NK-92 (cell line): ENCODE results near the gene ZNF648.
"Not testable (repeated sequence)": the region's sequence is repeated elsewhere in the genome, so short reads cannot be mapped to it uniquely, and the experiment has no call there.

Experiments
- DNase-seq: peaks from one replicate; lab custom pipeline; 2025; ENCODE audit not compliant: unreplicated experiment; lab: John Stamatoyannopoulos, UW

Gene ZNF648

GRCh38 chr1:182061594-182061993 lies at the start of gene ZNF648:
Gene ZNF648 (minus strand): TSS chr1:182061712. CDS start chr1:182058010, 3,702 bp downstream.
- DNase-seq: no peak

GRCh38 chr1:182110635-182111034 lies 49.1 kb upstream of the ZNF648 start:
- no peak for DNase-seq

GRCh38 chr1:182109771-182110170 lies 48.3 kb upstream of the ZNF648 start:
- no peak for DNase-seq

- no peak for DNase-seq
Measured at GRCh38 chr1:182107209-182107608, 45.7 kb upstream of the ZNF648 start.

DNA sequence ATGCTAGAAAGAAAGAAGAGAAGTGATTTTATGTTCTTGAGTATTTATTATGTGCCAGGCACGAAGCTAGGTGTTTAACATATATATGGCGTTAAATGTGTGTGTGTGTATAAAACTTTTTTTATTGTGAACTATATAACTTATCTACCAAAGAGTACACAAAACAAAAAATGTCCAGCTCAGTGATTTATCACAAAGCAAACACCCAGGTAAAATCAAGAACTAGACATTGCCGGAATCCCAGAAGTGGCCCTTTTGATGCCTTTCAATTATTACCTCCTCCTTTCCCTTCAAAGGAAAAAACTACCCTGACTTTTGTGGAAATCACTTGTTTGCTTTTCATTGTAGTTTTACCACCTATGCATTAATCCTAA lies 40.5 kb upstream of the ZNF648 start:
- DNase-seq: no peak

DNA sequence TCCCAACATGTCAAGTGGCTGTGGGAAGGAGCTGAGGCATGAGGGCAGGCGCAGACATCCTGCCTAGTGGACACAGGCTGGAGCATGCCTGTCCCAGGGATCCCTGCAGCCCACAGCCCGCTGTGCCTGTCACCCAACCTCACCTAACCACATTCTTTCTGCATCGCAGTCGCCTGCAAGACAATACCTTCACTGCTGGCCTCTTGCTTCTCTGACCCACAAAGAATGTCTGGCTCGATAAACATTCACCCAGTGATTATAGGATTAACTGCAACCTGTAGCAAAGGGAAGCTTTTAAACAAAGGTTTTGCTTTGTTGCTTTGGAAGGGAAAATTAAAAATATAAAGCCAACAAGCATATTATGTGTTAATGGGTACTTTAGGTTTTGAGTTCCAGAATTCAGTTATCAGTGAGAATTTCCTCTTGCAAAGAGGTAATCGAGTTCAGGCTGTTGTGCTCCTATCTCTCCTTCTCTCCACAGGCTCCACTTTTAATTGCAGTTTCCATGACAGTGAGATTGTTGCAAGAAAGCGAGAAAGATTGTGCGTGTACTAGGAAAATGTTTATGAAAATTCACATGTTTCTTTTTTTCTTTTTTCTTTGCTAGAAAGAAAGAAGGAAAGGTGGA lies 40.0 kb upstream of the ZNF648 start:
- no peak for DNase-seq

DNA sequence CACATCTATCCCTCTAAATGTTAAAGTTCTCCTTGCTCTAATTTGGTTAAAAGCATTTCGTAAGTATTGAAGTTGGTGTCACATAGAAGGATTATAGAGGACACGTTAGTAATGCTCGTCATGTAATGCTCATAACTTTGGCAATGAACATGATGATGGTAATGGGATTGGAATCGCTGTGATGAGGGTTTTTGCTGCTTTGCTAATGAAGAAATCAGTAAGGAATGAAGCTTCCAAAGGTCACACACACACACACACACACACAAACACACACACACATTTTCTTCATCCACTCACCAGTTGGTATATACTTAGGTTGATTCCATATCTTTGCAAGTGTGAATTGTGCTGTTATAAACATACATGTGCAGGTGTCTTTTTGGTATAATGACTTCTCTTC lies 36.8 kb upstream of the ZNF648 start:
- DNase-seq: no peak

- no peak for DNase-seq
Measured at GRCh38 chr1:182095946-182096345, 34.4 kb upstream of the ZNF648 start.

DNA sequence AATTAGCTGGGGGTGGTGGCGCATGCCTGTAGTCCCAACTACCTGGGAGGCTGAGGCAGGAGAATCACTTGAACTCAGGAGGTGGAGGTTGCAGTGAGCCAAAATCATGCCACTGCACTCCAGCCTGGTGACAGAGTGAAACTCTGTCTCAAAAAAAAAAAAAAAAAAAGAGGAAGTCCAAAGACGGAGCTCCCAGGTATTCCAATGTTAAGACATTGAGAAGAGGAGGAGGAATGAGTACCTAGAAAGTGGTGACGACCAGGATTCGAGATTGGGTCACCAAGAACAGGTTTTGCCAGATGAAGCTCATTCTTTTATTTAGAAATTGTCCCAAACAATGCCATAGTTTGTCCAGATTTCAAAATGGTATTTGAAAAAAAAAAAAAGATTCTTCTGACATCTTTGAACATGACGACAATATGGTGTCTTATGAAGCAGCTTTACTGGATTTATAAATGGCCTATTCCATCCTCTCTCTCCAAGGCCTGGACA lies 33.0 kb upstream of the ZNF648 start:
- not testable (repeated sequence) for DNase-seq

DNA sequence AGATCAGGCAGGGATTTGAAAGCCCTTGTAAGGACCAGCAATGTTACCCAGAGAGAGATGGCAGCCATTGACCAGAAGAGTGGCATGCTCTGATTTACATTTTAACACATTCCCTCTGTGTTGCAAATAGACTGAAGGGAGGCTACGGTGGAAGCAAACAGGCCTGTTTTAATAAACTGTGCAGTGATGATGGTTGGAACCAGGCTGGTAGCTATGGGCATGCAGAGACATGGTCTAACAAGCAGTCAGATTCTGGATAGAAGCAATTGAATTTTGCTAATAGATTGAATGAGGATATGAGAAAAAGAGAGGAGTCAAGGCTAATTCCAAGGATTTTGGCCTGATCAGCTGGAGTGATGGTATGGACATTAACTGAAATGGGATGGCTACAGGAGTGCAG lies 32.3 kb upstream of the ZNF648 start:
- no peak for DNase-seq

- no peak for DNase-seq
Measured at GRCh38 chr1:182092336-182092735, 30.8 kb upstream of the ZNF648 start.

DNA sequence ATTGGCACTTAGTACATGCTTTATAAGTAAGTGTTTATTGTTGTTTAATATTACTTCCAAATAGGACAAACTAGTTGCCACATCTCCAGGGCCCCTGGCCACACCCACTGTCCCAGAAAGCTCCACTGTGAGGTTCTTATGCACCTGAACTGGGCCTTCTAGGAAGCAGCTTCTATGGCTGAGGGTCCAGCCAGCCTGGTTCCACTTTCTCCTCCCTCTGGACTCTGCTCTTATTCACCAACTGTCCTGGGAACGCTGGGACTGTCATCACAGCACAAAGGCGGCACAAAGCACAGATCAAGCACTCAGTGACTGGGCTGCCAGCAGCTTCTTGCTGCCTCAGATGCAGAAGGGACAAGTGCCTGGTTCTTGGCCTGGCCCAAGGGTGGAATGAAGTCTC lies 29.6 kb upstream of the ZNF648 start:
- no peak for DNase-seq

GRCh38 chr1:182087719-182088350 lies 26.3 kb upstream of the ZNF648 start:
- no peak for DNase-seq

GRCh38 chr1:182087304-182087703 lies 25.8 kb upstream of the ZNF648 start:
- DNase-seq: no peak

DNA sequence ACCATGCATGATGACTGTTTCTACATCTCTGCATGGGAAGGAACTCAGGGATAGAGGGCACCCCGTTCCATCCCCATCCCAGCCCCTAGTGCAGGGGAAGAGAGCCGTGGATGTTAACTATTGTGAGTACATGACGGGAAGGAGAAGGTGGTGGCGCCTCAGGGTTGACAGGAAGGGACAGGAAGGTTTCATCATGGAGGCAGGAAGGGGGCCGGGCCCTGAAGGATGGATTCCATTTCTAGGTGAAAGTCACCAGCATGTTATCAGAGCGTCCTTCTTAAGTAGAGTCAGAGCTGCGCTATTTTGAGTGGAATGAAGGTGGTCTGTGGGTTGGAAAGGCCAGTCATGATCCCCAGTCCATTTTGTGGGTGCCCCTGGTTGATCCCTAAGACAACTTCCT lies 25.1 kb upstream of the ZNF648 start:
- no peak for DNase-seq

DNA sequence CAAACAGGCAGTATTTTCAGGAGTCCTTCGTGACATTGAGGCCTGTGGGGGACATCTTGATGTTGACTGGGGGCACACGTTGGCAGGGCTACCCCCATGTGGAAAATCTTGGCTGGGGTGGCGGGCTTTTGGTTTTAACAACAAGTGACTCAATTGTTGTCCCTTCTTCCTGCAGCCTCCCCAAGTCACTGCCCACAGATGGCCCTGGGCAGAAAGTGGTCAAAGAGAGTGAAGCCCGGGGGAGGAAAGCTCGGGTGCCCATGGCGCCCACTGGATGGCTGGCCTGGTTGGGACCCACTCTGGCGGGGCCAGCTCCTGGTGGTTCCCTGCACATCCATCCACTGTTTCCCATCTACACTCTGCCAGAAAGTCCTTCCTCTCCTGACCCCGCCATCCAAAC lies 24.6 kb upstream of the ZNF648 start:
- no peak for DNase-seq

- no peak for DNase-seq
Measured at GRCh38 chr1:182085726-182086125, 24.2 kb upstream of the ZNF648 start.

GRCh38 chr1:182084487-182085316 lies 23.2 kb upstream of the ZNF648 start:
- no peak for DNase-seq

- no peak for DNase-seq
Measured at GRCh38 chr1:182083851-182084486, 22.5 kb upstream of the ZNF648 start.

DNA sequence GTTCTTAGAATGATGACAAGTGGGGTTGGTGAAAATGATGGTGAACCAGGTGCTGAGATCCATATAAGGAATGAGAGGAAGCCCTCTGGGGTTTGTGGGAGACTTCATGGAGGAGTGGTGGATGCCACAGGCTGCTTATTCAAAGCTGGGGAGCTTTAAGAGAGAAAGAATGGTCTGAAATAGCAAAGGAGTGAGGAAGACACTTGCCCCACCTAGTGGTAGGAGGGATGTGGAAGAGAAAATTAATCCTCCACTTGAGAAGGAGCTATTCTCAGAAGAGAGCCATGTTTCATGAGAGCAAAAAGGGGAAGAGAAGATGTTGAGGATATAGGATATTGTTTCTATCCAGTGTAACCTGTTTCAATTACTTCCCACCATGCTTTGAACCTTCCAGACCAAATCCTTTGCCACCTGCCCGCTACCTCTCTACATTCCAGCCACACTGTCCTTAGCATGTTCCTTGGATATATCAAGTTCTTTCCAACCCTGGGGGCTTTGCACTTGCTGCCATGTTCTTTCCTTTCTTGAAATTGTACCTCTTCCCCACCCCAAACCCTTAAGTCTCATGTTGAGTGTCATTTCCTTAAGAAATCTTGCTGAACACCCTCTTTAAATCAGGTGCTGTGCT lies 19.6 kb upstream of the ZNF648 start:
- DNase-seq: no peak

DNA sequence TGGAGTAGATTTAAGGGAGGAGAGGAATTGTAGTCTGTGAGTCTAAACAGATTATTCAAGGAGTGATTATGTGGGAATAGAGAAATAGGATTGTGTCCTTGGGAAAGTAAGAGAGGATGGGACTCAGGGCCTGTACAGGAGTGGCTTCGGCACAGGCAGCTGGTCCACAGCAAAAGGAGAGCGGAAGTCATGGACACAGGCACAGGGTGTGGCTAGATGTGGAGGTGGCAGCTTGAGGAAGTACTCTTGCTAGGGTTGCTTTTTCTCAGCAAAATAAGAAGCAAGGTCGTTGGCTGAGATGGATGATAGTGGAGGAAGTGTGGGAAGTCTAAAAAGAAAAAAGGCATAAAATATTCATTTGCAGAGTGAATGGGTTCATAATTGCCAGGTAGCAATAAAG lies 18.5 kb upstream of the ZNF648 start:
- no peak for DNase-seq
